ENCODE measurements around the gene PTRH1.
"Not testable (repeated sequence)": the region's sequence is repeated elsewhere in the genome, so short reads cannot be mapped to it uniquely, and the experiment has no call there.

DNA sequence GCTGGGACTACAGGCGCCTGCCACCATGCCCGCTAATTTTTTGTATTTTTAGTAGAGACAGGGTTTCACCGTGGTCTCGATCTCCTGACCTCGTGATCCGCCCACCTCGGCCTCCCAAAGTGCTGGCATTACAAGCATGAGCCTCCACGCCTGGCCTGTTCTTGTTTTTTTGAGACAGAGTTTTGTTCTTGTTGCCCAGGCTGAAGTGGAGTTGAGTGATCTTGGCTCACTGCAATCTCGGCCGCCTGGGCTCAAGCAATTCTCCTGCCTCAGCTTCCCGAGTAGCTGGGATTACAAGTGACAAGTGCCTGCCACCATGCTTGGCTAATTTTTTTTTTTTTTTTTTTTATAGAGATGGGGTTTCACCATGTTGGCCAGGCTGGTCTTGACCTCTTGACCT is 41.3 kb upstream of the PTRH1 start:
- TF ChIP-seq CBFB (CRISPR knock-in tag; IDR thresholded peaks at IDR 0.05; ENCODE audit: low read depth); ZNF138 (CRISPR knock-in tag; conservative IDR thresholded peaks at IDR 0.05); ESRRA (CRISPR knock-in tag; IDR thresholded peaks at IDR 0.05; ENCODE audit: borderline replicate concordance); ZNF396 (CRISPR knock-in tag; IDR thresholded peaks at IDR 0.05; ENCODE audit: borderline replicate concordance); MXD4 (CRISPR knock-in tag; IDR thresholded peaks at IDR 0.05; ENCODE audit: borderline replicate concordance); NR1H2 (CRISPR knock-in tag; IDR thresholded peaks at IDR 0.05): not testable (repeated sequence)
- TF ChIP-seq, protein P1, sequence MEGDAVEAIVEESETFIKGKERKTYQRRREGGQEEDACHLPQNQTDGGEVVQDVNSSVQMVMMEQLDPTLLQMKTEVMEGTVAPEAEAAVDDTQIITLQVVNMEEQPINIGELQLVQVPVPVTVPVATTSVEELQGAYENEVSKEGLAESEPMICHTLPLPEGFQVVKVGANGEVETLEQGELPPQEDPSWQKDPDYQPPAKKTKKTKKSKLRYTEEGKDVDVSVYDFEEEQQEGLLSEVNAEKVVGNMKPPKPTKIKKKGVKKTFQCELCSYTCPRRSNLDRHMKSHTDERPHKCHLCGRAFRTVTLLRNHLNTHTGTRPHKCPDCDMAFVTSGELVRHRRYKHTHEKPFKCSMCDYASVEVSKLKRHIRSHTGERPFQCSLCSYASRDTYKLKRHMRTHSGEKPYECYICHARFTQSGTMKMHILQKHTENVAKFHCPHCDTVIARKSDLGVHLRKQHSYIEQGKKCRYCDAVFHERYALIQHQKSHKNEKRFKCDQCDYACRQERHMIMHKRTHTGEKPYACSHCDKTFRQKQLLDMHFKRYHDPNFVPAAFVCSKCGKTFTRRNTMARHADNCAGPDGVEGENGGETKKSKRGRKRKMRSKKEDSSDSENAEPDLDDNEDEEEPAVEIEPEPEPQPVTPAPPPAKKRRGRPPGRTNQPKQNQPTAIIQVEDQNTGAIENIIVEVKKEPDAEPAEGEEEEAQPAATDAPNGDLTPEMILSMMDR (IDR thresholded peaks at IDR 0.05): not testable (repeated sequence)
- TF ChIP-seq, protein P2, sequence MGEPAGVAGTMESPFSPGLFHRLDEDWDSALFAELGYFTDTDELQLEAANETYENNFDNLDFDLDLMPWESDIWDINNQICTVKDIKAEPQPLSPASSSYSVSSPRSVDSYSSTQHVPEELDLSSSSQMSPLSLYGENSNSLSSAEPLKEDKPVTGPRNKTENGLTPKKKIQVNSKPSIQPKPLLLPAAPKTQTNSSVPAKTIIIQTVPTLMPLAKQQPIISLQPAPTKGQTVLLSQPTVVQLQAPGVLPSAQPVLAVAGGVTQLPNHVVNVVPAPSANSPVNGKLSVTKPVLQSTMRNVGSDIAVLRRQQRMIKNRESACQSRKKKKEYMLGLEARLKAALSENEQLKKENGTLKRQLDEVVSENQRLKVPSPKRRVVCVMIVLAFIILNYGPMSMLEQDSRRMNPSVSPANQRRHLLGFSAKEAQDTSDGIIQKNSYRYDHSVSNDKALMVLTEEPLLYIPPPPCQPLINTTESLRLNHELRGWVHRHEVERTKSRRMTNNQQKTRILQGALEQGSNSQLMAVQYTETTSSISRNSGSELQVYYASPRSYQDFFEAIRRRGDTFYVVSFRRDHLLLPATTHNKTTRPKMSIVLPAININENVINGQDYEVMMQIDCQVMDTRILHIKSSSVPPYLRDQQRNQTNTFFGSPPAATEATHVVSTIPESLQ (CRISPR knock-in tag; IDR thresholded peaks at IDR 0.05): not testable (repeated sequence)
- TF ChIP-seq, protein P3, sequence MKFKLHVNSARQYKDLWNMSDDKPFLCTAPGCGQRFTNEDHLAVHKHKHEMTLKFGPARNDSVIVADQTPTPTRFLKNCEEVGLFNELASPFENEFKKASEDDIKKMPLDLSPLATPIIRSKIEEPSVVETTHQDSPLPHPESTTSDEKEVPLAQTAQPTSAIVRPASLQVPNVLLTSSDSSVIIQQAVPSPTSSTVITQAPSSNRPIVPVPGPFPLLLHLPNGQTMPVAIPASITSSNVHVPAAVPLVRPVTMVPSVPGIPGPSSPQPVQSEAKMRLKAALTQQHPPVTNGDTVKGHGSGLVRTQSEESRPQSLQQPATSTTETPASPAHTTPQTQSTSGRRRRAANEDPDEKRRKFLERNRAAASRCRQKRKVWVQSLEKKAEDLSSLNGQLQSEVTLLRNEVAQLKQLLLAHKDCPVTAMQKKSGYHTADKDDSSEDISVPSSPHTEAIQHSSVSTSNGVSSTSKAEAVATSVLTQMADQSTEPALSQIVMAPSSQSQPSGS (CRISPR knock-in tag; IDR thresholded peaks at IDR 0.05; ENCODE audit: borderline replicate concordance, low read depth): not testable (repeated sequence)
- TF ChIP-seq, protein P4, sequence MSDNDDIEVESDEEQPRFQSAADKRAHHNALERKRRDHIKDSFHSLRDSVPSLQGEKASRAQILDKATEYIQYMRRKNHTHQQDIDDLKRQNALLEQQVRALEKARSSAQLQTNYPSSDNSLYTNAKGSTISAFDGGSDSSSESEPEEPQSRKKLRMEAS (CRISPR knock-in tag; IDR thresholded peaks at IDR 0.05): not testable (repeated sequence)
- TF ChIP-seq, protein P5, sequence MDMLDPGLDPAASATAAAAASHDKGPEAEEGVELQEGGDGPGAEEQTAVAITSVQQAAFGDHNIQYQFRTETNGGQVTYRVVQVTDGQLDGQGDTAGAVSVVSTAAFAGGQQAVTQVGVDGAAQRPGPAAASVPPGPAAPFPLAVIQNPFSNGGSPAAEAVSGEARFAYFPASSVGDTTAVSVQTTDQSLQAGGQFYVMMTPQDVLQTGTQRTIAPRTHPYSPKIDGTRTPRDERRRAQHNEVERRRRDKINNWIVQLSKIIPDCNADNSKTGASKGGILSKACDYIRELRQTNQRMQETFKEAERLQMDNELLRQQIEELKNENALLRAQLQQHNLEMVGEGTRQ (CRISPR knock-in tag; IDR thresholded peaks at IDR 0.05): not testable (repeated sequence)
- TF ChIP-seq, protein P6, sequence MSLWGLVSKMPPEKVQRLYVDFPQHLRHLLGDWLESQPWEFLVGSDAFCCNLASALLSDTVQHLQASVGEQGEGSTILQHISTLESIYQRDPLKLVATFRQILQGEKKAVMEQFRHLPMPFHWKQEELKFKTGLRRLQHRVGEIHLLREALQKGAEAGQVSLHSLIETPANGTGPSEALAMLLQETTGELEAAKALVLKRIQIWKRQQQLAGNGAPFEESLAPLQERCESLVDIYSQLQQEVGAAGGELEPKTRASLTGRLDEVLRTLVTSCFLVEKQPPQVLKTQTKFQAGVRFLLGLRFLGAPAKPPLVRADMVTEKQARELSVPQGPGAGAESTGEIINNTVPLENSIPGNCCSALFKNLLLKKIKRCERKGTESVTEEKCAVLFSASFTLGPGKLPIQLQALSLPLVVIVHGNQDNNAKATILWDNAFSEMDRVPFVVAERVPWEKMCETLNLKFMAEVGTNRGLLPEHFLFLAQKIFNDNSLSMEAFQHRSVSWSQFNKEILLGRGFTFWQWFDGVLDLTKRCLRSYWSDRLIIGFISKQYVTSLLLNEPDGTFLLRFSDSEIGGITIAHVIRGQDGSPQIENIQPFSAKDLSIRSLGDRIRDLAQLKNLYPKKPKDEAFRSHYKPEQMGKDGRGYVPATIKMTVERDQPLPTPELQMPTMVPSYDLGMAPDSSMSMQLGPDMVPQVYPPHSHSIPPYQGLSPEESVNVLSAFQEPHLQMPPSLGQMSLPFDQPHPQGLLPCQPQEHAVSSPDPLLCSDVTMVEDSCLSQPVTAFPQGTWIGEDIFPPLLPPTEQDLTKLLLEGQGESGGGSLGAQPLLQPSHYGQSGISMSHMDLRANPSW (CRISPR knock-in tag; conservative IDR thresholded peaks at IDR 0.05; ENCODE audit: low read depth): not testable (repeated sequence)
- TF ChIP-seq, protein P7, sequence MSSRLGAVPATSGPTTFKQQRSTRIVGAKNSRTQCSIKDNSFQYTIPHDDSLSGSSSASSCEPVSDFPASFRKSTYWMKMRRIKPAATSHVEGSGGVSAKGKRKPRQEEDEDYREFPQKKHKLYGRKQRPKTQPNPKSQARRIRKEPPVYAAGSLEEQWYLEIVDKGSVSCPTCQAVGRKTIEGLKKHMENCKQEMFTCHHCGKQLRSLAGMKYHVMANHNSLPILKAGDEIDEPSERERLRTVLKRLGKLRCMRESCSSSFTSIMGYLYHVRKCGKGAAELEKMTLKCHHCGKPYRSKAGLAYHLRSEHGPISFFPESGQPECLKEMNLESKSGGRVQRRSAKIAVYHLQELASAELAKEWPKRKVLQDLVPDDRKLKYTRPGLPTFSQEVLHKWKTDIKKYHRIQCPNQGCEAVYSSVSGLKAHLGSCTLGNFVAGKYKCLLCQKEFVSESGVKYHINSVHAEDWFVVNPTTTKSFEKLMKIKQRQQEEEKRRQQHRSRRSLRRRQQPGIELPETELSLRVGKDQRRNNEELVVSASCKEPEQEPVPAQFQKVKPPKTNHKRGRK (CRISPR knock-in tag; IDR thresholded peaks at IDR 0.05; ENCODE audit: borderline replicate concordance): not testable (repeated sequence)

Data from WTC11 (cell line).